Activated CD8-positive, alpha-beta memory T cell treated with anti-CD3 and anti-CD28 coated beads for 48 hours (primary cell): Measurements from ENCODE around the gene DACH2.

Source experiments
- DNase-seq, 3 experiments: peaks; one replicate each; pipeline ENCODE4 v3.0.0-alpha.2; 2020; ENCODE audit warnings: low read depth in 2 of 3, low spot score in 2 of 3

Gene DACH2

DNA sequence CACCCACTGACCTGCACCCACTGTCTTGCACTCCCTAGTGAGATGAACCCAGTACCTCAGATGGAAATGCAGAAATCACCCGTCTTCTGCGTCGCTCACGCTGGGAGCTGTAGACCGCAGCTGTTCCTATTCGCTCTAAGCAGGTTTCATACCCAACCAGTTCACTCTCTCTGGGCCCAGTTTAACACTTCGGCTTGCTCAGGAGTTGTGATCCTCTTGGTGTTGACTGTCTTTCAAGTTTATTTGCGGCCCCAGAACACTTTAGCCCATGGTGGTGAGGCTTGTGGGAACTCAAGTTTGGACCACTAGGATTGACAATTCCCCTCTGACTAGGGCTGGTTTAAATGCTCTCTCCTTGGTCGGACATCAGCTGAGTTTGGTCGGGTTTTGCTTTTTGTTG, 147.0 kb downstream of the DACH2 start:
- no peak for DNase-seq

DNA sequence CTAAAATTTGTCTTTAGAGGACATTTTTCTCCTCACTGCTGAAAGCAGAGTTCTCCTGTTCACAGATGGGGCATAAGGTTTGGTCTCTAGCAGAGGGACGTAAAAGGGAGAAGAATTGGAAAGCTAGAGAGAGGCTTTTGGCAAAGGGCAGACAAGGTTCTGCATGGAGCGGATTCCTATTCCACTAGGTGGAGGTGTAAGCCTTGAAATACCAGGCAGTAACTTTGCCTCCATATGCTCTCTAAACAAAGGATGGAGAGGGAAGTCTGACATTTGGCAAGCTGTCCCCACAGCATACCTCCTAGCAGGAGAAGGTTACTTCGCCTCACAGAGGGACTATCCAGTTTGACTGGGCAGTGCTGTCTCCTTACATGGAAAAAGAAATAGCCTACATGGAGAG, 174.7 kb downstream of the DACH2 start:
- DNase-seq, result no peak

DNA sequence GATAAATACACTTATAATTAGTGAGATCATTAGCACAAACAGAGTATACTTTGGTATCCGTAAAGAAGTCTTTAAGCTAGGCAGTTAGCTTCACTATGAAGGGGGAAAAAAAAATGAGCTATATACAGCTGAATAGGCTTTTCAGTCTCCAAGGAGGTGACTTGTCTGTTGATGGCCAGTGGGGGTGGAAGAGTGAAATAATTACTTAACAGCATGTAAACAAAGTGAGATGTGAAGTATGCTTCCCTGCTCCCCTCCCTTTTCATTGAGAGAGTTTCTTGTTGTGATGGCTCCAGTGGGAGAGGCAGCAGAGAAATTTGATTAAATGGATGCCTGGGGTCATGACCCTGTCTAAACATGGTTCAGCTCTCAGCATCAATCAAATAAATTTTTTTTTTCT, 180.9 kb downstream of the DACH2 start:
- DNase-seq, result no peak

DNA sequence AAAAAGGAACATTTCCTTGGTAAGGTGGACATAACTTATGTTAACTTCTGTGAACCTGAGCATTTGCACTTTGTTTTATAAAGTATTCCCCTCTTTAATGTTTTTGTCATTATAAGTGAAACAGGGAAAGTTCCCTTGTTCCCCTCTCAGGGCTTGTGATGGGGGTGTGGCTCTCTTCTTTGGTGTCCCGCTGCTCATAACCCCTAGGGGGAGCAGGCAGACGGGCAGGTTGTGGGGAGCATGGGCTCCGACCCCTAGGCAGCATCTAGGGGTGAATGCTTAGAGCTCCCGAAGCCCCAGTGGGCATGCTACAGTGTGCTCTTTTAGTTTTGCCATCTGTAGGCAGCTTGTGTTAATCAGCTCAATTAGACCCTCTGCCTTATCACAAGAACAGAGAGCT, 200.4 kb downstream of the DACH2 start:
- DNase-seq, result no peak

DNA sequence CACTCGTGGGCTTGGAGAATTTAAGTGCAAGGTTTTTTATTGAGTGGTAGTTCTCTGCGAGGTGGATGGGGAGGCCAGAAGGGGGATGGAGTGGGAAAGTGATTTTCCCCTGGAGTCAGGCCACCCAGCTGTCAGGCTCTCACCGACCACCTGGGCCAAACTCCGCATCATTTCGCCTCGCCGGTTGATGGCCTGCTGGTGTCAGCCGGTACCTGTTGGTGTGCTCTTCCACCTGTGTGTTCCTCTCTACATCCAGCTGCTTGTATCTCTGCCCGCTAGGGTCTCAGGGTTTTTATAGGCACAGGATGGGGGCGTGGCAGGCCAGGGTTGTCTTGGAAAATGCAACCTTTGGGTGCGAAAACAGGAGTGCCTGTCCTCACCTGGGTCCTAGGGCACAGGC, 200.9 kb downstream of the DACH2 start:
- no peak for DNase-seq

DNA sequence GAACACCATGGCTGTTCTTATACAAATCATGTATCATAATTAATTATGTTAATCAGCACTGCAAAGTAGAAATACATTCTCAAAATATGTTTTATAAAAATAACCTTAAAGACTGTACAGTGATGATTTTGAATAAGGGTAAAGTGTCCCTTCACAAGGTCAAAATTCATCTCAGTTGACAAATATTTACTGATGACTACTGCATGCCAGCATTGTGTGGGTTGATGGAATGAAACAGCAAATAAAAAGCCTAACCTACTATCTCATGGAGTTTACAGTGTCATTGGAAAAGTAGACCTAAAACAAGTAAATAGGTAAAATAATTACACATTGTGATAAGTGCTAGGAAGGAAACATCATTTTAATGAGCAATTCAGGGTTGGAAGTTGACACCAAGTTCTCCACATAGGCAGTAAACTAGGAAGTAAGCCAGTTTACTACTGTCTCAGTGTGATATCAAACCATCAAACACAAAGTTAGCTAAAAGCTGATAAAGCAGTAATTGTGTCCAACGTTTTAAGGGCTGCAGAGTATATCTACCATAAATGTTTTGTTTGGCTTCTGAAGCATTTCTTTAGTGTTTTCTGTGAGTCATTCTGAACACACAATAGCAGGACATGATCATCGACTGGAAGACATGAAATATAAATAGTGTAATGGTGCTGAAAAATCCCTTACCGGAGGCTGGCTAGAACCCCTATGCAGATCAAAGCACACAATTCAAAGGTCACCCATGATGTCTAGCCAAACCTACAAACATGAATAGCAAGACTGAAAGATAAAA, 221.8 kb downstream of the DACH2 start:
- DNase-seq, result no peak

DNA sequence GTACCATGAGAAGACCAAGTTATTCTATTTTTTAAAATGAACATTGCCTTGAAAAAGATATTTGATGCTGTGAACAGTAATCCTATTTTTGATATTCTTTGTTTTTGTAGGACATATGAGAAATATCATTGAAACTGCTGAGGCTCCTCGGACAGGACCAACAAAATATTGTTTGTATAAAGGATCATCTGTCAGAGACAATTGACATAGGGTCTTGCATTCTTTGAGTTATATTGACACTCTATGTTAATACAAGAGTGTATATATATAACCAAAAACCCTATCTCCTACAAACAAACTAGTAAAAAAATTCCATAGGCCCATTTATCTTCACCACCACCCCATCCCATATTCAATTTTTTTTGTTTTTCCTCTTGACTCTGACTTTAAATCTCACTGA, 222.7 kb downstream of the DACH2 start:
- no peak for DNase-seq

DNA sequence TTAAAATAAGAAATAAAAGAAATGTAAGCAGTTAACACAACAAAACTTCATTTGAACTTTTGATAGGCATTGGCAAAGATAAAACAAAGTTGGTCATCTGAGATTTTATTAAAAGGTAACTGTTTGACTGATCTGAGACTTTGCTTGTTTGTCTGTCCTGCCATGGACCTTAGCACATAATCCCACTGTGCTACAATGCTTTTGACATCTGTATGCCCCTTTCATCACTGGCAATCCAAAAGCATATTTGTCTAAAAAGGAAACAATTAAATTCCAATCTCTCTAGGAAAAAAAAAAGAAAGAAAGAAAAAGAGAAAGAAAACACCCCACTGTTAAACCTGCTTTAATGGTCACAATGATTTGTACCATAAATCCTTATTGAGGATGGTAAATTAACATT, 231.0 kb downstream of the DACH2 start:
- DNase-seq, result no peak

DNA sequence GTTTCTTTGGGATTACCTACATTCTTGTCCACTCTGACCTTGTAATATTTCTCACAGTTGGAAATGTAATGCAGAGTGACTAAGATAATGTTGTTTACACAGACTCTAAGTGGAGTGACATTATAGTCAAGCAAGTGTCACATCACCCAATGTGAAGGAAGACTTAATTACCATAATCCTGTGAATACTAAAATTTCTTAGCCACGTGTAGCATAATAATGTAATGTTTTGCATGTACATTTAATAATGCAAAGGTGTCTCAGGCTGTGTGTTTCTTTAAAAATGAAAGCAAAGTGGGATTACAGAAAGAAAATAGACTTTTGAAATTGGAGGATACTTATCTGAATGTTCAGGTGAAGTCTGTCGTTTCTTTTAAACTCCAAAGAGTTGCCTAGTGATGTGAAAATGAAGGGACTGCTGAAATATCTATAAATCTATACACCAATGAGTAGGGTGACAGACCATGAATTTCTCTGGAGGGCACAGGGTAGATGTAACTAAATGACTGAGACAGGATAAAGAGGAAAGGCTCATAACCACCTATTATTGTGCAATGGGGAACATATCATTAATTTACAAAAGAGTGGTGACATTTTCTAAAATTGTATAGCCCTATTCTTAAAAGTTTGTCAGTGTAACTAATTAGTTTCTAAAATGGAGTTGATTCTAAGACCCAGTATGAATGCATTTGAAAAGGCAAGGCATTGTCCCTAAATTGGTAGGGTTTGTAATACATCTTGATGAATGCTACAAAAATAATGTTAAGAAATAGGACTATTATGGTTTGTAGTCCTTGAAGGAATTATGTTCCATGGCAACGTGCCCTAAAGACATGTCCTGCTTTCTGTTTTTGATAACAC, 235.7 kb downstream of the DACH2 start:
- no peak for DNase-seq

DNA sequence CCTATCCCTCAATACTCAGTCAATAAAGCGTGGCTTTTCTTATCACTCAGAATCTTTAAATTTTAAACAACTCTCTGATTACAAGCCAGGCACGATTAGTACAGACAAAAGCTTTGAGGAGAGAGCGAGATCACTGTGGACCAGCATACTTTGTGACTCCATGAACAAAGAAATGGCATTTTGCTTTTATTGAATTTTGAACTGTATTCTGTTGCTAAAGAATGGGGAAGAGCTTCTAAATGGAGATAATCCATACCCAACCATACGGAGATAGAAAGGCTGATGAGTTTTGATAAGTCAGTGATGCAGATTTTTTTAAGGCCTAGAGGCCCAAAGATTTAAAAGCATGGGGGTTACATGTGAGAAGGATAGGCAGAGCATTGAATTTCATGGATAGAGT, 259.1 kb downstream of the DACH2 start:
- no peak for DNase-seq

DNA sequence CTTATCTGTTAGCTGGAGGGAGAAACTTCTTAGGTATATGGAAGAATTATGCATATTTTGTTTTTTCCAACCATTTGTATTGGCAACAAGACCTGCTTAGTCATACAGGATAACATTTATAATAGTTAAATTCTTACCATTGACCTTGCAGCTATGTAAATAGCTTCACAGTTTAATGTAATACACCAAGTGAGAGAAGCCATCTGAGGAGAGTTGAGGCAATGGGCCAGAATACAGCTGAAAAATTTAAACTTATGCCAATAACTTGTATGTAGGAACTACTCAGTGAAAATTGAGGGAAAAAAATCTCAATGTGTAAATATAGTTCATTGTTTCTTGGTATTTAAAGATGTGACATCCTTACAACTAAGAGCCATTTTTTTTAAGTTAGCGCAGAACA, 273.5 kb downstream of the DACH2 start:
- DNase-seq, result no peak

DNA sequence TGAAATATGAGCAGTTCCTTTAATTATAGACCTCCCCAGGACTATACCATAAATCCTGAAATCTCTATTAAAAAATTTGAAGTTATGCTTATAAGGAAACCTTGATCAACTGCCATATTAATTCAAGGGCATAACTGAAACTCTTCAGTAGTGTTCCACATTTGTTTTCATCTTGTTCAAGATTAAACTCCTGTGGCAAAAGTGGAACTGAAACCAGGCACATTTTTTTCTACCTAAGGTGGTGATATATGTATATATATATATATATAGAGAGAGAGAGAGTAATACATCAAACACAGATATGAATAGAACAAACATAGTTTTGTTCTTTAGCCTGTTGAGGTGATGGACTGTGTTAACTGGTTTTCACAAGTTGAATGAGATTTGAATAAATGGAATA, 287.9 kb downstream of the DACH2 start:
- DNase-seq, result no peak

DNA sequence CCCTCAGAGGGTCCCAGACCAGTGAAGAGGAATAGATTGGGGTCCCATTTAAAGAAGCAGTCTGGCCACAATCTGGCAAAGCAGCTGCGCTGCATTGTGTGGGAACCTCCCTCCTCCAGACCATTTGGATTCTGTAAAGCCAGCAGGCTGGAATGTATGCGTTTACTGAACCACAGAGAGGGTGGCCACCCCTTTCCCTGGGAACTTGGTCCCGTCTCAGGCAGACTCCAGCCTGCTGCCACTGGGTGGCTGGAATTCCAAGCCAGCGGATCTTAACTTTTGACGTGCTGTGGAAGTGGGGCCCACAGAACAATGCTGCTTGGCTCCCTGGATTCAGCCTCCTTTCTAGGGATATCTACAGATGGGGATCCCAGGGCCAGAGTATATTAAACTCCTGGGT, 307.2 kb downstream of the DACH2 start:
- no peak for DNase-seq

DNA sequence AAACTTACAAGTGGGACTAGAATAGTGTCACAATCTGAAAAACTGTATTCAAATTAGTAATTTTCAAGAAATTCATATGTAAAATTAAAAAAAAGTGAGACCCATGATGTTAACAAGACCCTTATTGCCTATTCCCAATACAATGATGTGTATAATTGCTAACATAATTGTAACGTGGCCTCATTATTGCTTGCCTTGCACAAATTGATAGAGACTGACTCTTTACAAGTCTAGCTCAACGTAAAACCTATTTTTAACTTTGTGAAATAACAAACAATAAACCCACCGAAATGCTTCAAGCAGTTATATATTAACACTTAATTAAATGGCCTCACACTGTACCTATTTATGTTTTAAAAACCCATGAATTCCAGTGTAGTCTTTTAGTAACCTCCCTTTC, 312.5 kb downstream of the DACH2 start:
- DNase-seq, result no peak

DNA sequence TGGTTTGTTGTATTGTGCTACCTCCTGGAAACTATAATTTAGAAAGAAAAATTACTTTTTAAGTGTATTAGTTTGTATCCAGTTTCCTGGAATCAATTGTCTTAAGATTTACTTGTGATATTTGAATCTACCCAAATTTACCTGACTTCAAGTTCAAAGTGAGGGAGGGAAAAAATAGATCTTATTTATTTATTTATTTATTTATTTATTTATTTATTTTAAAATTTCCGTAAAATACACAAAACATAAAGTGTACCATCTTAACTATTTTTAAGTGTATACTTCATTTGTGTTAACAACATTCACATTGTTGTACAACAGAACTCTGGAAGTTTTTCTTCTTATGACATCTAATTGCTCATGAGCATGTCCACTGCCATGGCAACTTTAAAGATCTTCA, 356.0 kb downstream of the DACH2 start:
- no peak for DNase-seq

DNA sequence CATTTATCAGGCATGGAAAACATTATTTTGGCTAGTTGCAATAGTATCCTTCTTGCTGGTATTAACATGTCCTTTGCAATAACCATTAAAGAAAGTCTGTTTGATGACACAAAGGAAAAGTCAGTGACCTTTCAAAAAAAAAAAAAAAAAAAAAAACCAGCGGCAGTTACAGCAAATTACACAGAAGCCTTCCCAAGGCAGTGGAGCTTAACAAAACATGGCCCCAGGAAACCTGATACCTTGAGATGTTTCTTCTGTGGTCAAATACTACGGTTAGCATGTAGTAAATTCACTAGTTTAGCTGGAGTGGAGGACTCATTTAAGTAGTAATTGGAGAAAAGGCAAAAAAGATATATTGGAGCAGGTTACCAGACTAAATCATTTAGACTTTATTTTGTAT, 359.1 kb downstream of the DACH2 start:
- no peak for DNase-seq

DNA sequence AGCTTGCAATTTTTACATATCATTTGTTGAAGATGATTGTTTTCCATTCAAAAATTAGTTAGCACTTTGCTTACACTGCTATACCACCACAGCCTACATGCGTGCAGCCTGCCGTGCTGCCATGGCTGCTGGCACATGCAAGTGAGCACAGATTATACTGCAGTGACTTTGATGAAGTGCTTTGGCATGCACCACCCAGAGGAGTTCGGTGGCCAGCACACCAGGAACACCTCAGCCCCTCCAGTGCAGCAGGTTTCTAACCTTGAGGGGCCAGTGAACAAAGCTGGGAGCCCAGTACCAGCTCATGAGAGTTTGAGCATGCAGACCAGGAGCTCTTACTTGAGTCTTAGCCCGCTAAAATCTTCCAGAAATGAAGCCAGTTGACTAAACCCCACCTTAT, 431.5 kb downstream of the DACH2 start:
- no peak for DNase-seq

DNA sequence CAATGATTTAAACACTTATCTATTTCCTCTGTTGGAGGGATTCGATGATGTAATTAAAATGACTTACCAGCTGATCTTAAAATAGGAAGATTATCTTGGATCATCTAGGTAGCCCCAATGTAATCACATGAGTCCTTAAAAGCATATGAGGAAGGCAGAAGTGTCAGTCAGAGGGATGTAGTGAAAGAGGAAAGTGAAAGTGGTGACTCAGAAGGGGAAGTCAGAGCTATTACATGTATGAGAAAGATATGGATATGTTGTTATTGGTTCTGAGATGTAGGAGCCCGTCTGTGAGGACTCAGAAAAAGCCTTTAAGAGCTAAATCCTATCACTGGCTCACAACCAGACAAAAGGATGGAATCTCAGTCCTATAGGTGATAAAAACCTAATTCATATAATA, 456.4 kb downstream of the DACH2 start:
- DNase-seq, result no peak

DNA sequence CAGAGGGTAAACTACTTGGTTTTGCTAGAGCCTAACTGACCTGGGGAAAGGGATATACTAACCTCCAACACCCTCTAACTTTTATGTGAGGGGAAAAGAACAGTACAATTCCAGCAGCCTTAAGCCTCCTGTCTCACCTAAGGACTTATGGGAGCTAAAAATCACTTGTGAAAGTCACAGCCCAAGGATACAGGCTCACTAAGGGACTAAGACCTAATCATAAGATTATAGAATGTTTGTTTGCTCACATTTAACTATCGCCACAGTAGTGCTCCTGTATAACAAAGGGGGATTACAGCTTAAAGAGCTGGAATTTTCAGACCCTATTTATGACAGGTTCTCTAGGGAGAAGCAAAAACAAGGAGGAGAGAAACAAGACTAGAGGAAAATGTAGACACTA, 548.7 kb downstream of the DACH2 start:
- no peak for DNase-seq

DNA sequence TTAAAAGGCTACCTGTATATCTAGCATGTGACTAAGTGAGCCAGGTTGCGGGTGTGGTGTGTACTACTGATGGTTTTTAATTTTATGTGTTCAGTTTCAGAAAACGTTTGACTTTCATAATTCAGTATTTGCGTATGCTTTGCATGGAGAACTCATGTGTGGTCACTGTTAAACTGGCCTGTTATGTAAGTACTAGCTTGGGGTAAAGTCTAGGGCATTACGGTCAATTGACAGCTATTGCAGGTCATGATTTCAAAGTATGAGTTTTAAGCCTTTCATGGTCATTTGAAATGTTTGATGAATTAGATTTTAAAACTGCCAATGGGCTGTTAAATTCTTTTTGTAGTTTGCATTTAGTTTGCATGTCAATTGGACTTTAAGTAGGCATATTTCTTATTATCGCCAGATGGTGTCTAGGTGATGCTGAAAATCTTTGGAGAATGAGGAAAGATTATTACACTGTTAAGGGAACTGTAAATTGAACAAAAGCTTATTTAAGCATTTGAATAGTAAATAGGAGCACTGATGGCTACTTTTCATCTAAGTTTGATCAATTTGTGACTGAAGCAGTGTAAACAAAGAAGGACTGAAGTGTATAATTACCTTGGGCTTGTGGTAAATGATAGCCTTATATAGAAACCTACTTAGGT, 563.4 kb downstream of the DACH2 start:
- no peak for DNase-seq

DNA sequence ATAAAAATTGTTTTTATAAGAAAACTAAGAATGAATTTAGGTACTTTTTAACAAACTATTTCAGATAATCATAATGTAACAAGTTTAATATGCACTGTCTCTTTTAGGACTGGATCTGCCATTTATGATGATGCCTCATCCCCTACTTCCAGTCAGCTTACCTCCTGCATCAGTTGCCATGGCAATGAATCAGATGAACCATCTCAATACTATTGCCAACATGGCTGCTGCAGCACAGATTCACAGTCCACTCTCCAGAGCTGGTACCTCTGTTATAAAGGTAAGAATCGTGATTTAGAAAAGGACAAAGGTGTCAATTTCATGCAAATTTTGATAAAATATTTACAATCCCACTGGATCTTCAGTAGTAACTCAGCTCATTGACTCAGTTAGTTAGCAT, 566.2 kb downstream of the DACH2 start:
- no peak for DNase-seq

DNA sequence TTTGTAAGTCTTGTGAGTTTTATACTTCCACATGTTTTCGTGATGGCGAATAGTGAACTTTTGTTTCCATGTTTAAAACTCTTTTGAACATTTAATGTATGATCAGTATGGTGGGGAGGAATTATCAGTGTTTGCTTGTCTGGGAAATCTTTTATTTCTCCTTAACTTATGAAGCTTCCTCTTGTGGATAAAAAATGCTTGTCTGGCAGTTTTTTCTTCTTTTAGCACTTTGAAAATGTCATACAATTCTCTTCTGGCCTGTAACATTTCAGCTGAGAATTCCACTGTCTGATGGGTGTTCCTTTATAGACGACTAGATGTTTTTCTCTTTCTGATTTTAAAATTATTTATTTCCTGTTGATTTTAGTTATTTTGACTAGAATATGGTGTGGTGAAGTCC, 576.0 kb downstream of the DACH2 start:
- DNase-seq, result no peak
